Progenitor cell of endocrine pancreas (in vitro differentiated cells): ENCODE results near the gene SUN1. TPM values are rescaled to one million over a fixed set of nuclear protein-coding genes. Genes with fewer than 3 reads are reported as not detected.

ENCODE experiments used
- DNase-seq: peaks from one replicate; pipeline ENCODE4 v3.0.0; 2021; ENCODE audit warnings: low spot score; ENCODE audit not compliant: unreplicated experiment
- H3K27ac Mint-ChIP-seq: 2 replicates; pipeline ENCODE4 v1.8.0; 2021; ENCODE audit warnings: mild to moderate bottlenecking, moderate library complexity, mixed read lengths
- H3K27me3 Mint-ChIP-seq: 2 replicates; pipeline ENCODE4 v1.8.0; 2021; ENCODE audit warnings: mixed read lengths
- H3K36me3 Mint-ChIP-seq: 2 replicates; pipeline ENCODE4 v1.8.0; 2022; ENCODE audit warnings: mixed read lengths; ENCODE audit not compliant: insufficient read depth
- H3K4me1 Mint-ChIP-seq: 2 replicates; pipeline ENCODE4 v1.8.0; 2021; ENCODE audit warnings: low read depth, mixed read lengths
- H3K4me3 Mint-ChIP-seq: 2 replicates; pipeline ENCODE4 v1.8.0; 2021; ENCODE audit warnings: low read depth, mild to moderate bottlenecking, moderate library complexity, mixed read lengths
- H3K9me3 Mint-ChIP-seq: 2 replicates; pipeline ENCODE4 v1.8.0; 2021; ENCODE audit warnings: low read depth, mixed read lengths
- total RNA-seq: library from RNA; stranded (reverse); gene quantifications from 2 replicates; pipeline ENCODE4 v1.2.1, GENCODE V29; 2021
- TF ChIP-seq, protein P1 (sequence below): fragments of 200-600 bp; sonication (generic); IDR thresholded peaks from one replicate; pipeline ENCODE4 v1.5.0; 2021; ENCODE audit warnings: antibody characterized with exemption, mild to moderate bottlenecking; ENCODE audit not compliant: unreplicated experiment

SUN1 gene
- total RNA-seq, 1 donor from 2014 or later: 152 TPM

GRCh38 chr7:884191-885003 is 52.1 kb downstream of the SUN1 start:
- no peaks in the 10 kb centered on the region for H3K27me3 Mint-ChIP-seq
- DNase-seq: no peak
- H3K9me3 Mint-ChIP-seq: no peaks in the 10 kb centered on the region
- H3K4me3 Mint-ChIP-seq: no peak overlapping the region
- H3K36me3 Mint-ChIP-seq: peaks cover 5% of the 10 kb centered on the region
- H3K4me1 Mint-ChIP-seq: peaks cover 11% of the 10 kb centered on the region
- H3K27ac Mint-ChIP-seq: no peak overlapping the region
- TF ChIP-seq, protein P1, sequence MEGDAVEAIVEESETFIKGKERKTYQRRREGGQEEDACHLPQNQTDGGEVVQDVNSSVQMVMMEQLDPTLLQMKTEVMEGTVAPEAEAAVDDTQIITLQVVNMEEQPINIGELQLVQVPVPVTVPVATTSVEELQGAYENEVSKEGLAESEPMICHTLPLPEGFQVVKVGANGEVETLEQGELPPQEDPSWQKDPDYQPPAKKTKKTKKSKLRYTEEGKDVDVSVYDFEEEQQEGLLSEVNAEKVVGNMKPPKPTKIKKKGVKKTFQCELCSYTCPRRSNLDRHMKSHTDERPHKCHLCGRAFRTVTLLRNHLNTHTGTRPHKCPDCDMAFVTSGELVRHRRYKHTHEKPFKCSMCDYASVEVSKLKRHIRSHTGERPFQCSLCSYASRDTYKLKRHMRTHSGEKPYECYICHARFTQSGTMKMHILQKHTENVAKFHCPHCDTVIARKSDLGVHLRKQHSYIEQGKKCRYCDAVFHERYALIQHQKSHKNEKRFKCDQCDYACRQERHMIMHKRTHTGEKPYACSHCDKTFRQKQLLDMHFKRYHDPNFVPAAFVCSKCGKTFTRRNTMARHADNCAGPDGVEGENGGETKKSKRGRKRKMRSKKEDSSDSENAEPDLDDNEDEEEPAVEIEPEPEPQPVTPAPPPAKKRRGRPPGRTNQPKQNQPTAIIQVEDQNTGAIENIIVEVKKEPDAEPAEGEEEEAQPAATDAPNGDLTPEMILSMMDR: no peak

DNA sequence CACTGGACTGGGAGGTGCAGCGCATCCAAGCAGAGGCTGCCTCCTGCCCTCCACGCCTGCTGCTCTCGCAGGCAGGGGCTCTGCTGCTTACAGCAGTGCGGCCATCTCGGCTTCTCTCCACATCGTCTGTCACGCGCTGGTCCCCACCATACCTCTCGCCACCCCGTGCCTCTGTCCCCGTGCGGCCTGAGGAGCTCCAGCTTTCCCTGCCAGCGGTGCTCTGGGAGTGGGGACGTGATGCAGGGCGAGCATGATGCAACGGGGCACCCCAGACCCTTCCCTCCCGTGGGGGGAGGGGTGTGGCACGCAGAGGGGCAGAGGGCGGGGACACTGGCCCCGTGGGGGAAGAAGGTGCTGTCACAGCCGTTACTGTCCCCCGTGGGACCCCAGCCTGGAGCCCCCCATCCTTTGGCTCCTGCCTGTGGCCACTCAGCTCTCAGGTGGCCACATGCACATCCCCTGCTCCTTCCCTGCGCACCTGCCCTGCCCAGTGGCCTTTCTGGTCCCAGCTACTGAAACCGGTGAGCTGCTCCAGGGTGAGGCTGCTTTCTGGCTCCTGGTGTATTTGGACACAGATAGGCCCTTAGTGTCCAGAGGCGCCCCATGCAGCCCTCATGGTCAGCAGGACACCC is 53.1 kb downstream of the SUN1 start:
- Mint-ChIP-seq H3K4me1 (peaks cover 9% of the 10 kb centered on the region), H3K27me3 (no peaks in the 10 kb centered on the region), H3K36me3 (peaks cover 5% of the 10 kb centered on the region), H3K27ac (no peak overlapping the region), H3K9me3 (no peaks in the 10 kb centered on the region), H3K4me3 (no peak overlapping the region)
- TF ChIP-seq, protein P1: no peak
- no peak for DNase-seq

- DNase-seq: no peak
- TF ChIP-seq, protein P1: no peak
- Mint-ChIP-seq H3K27ac (no peak overlapping the region), H3K9me3 (no peaks in the 10 kb centered on the region), H3K4me3 (no peak overlapping the region), H3K27me3 (no peaks in the 10 kb centered on the region), H3K36me3 (peaks cover 10% of the 10 kb centered on the region), H3K4me1 (peaks cover 8% of the 10 kb centered on the region)
Observed at GRCh38 chr7:885893-886625, 53.8 kb downstream of the SUN1 start.

GRCh38 chr7:886626-887487 is 54.6 kb downstream of the SUN1 start:
- no peak for DNase-seq
- H3K4me1 Mint-ChIP-seq: peaks cover 8% of the 10 kb centered on the region
- H3K27me3 Mint-ChIP-seq: no peaks in the 10 kb centered on the region
- no peak overlapping the region for H3K4me3 Mint-ChIP-seq
- TF ChIP-seq, protein P1: no peak
- H3K36me3 Mint-ChIP-seq: peaks cover 11% of the 10 kb centered on the region
- H3K27ac Mint-ChIP-seq: no peak overlapping the region
- H3K9me3 Mint-ChIP-seq: no peaks in the 10 kb centered on the region

- H3K27ac Mint-ChIP-seq: no peak overlapping the region
- H3K4me1 Mint-ChIP-seq: peaks cover 8% of the 10 kb centered on the region
- TF ChIP-seq, protein P1: no peak
- peaks cover 16% of the 10 kb centered on the region for H3K36me3 Mint-ChIP-seq
- no peak overlapping the region for H3K4me3 Mint-ChIP-seq
- no peaks in the 10 kb centered on the region for H3K27me3 Mint-ChIP-seq
- no peak for DNase-seq
- H3K9me3 Mint-ChIP-seq: no peaks in the 10 kb centered on the region
Observed at GRCh38 chr7:887488-887820, 55.2 kb downstream of the SUN1 start.
